Osteocyte (in vitro differentiated cells): Measurements from ENCODE around the gene CRB2. TPM values are rescaled to one million over a fixed set of nuclear protein-coding genes. Genes with fewer than 3 reads are reported as not detected.

Source experiments
- DNase-seq: peaks from one replicate; pipeline ENCODE4 v3.0.0; 2021; ENCODE audit warnings: mixed read lengths; ENCODE audit not compliant: unreplicated experiment; ENCODE audit errors: extremely low spot score
- H3K27ac Mint-ChIP-seq: one replicate; pipeline ENCODE4 v1.8.0; 2021; ENCODE audit warnings: mild to moderate bottlenecking, mixed read lengths; ENCODE audit not compliant: unreplicated experiment
- H3K27me3 Mint-ChIP-seq: one replicate; pipeline ENCODE4 v1.8.0; 2021; ENCODE audit warnings: mixed read lengths; ENCODE audit not compliant: unreplicated experiment
- H3K36me3 Mint-ChIP-seq: one replicate; pipeline ENCODE4 v1.8.0; 2021; ENCODE audit warnings: mixed read lengths; ENCODE audit not compliant: unreplicated experiment
- H3K4me1 Mint-ChIP-seq: one replicate; pipeline ENCODE4 v1.8.0; 2021; ENCODE audit warnings: mixed read lengths; ENCODE audit not compliant: unreplicated experiment
- H3K4me3 Mint-ChIP-seq: one replicate; pipeline ENCODE4 v1.8.0; 2021; ENCODE audit warnings: mild to moderate bottlenecking, moderate library complexity, mixed read lengths; ENCODE audit not compliant: unreplicated experiment
- H3K9me3 Mint-ChIP-seq: one replicate; pipeline ENCODE4 v1.8.0; 2021; ENCODE audit warnings: mixed read lengths; ENCODE audit not compliant: unreplicated experiment
- CTCF ChIP-seq: fragments of 200-600 bp; sonication (generic); IDR thresholded peaks from 2 replicates; pipeline ENCODE4 v1.5.0; 2021; ENCODE audit warnings: antibody characterized with exemption, mild to moderate bottlenecking, moderate library complexity
- total RNA-seq: library from RNA; stranded (reverse); gene quantifications from 2 replicates; pipeline ENCODE4 v1.2.1, GENCODE V29; 2021

The CRB2 gene
- total RNA-seq, 1 donor from 2014 or later: not detected

DNA sequence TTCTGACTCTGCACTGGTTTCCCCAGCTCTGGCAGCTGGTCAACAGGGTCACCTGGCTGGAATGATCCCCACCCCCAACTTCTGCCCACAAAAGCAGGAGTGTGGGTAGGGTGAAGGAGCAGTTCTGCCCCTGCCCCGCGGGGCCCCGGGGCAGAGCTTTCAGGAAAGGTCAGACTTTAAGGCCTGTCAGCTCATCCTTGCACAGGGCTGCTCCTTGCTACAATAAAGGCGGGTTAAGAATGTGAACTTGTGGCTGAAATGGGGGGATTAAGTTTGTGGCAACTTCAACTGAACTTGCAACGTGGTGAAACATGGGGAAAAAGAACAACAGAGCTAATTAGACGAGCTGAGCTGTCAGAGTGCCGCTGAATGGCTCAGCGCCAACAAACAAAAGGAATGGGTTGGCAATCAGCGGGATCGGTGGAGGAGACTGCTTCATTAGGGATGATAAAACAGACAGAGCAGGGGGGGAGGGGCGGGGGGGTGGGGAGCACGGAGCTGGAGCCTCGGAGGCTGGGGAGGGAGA lies 50.8 kb downstream of the CRB2 start:
- no peak overlapping the region for H3K27ac Mint-ChIP-seq
- TF ChIP-seq CTCF: no peak
- H3K36me3 Mint-ChIP-seq: no peaks in the 10 kb centered on the region
- no peaks in the 10 kb centered on the region for H3K27me3 Mint-ChIP-seq
- H3K4me3 Mint-ChIP-seq: no peak overlapping the region
- H3K9me3 Mint-ChIP-seq: no peaks in the 10 kb centered on the region
- H3K4me1 Mint-ChIP-seq: no peaks in the 10 kb centered on the region
- no peak for DNase-seq

GRCh38 chr9:123407217-123407851 lies 51.3 kb downstream of the CRB2 start:
- no peaks in the 10 kb centered on the region for H3K9me3 Mint-ChIP-seq
- H3K4me3 Mint-ChIP-seq: no peak overlapping the region
- TF ChIP-seq CTCF: no peak
- H3K4me1 Mint-ChIP-seq: no peaks in the 10 kb centered on the region
- no peak overlapping the region for H3K27ac Mint-ChIP-seq
- H3K36me3 Mint-ChIP-seq: no peaks in the 10 kb centered on the region
- no peaks in the 10 kb centered on the region for H3K27me3 Mint-ChIP-seq
- DNase-seq: no peak

DNA sequence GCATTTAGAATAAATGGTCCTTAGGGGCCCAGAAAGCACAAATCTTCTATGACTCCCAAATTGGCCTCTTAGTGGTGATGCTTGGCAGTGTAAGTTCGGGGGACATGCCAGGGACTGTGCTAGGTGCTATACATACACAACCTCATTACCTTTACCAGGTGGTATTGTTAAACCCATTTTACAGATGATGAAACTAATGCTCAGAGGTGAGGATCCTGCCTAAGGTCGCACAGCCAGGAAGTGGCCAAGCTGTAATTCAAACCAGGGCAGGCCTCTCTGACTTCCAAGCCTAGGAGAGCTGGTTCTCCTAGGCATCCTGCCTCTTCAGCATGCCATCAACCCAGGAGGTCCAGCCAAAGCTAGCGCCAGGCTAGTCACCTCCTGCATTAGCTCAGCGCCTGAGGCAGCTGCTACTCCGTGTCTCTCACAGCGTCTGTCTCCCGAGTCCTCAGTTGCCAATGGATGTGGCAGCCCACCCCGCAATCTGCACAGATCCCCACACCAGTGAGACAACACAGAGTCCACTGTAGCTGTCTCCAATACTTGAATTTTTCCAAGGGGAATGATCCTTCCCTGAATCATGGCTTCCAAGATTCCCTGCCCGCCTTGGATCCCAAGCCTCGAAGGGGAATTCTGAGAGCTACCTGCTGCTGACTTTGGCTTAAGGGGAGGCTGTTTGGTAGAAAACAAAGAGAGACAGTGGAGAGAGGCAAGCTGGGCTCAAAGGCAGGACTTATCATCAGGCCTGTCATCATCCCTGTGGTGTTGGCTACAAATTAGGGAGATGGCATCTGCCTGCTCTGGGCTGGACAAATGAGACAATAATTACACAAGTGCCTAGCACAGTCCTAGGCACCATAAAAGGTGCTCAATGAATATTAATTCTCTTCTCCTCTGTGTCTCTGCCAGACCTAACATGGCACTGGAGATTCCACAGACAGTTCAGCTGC lies 52.6 kb downstream of the CRB2 start:
- Mint-ChIP-seq H3K27ac (no peak overlapping the region), H3K36me3 (no peaks in the 10 kb centered on the region), H3K9me3 (no peaks in the 10 kb centered on the region), H3K27me3 (no peaks in the 10 kb centered on the region), H3K4me1 (no peaks in the 10 kb centered on the region), H3K4me3 (no peak overlapping the region)
- DNase-seq: no peak
- no peak for TF ChIP-seq CTCF

DNA sequence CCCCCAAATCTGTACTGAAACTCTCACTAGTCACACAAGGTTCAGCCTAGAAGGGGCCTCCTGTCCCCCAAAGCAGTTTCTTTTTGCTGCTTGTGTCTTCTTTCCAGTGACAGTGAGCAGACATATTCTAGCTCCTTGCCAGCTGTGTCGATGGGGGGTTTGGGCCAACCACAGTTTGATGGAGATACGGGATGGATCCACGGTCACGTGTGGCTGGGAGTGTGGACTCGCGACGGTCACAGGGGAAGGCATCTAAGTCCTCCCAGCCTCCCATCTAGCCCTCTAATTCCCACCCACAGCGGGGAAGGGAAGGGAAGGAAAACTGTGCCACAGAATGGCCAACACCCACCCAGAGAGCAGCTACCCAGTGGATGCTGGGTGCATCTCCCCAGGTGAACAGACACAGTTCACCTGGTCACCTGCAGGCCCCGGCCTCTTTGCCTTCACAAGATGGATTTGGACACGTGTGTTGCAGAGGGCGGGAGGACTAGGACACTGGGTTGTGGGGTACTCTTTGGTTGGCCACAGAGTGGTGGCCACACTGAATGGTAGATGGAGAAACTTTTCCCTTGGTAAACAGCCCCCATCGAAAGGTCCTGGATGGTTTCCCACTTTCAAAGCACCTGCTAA lies 54.4 kb downstream of the CRB2 start:
- Mint-ChIP-seq H3K4me3 (no peak overlapping the region), H3K9me3 (no peaks in the 10 kb centered on the region), H3K36me3 (no peaks in the 10 kb centered on the region), H3K27ac (no peak overlapping the region), H3K27me3 (no peaks in the 10 kb centered on the region), H3K4me1 (no peaks in the 10 kb centered on the region)
- no peak for DNase-seq
- no peak for TF ChIP-seq CTCF
